H1 (cell line): Measurements from ENCODE around the gene ITGB7. TPM values are rescaled to one million over a fixed set of nuclear protein-coding genes. Genes with fewer than 3 reads are reported as not detected.

ENCODE experiments used
- CTCF ChIA-PET: fragments of 300-600 bp; sonication (Branson Sonifier 250); formaldehyde crosslinking; loops from one replicate; lab custom pipeline; 2021; ENCODE audit not compliant: partially characterized antibody; lab: Charles Lee
- POLR2A ChIA-PET: fragments of 300-600 bp; sonication (Branson Sonifier 250); formaldehyde crosslinking; loops from one replicate; lab custom pipeline; 2021; ENCODE audit warnings: inconsistent platforms; ENCODE audit not compliant: partially characterized antibody; lab: Charles Lee
- DNase-seq, 2 experiments: peaks; one replicate each; pipeline versions ENCODE4 v3.0.0 to v3.0.0-alpha.2; 2010 to 2022; ENCODE audit warnings: low spot score in 2 of 2, low read depth in 1 of 2, mixed read lengths in 1 of 2
- FAIRE-seq: peaks from 2 replicates; lab custom pipeline; 2011; peaks lifted over from hg19 to GRCh38; lab: Jason Lieb, UNC
- H2AFZ ChIP-seq: 2 replicates; pipeline ENCODE4 v1.8.1; 2012; ENCODE audit warnings: low read length, inconsistent platforms
- H2AK5ac ChIP-seq: 2 replicates; pipeline ENCODE4 v1.6.1; 2013; ENCODE audit warnings: low read depth, low read length
- H2BK120ac ChIP-seq: replicated peaks from 2 replicates; pipeline ENCODE3; 2013; ENCODE audit warnings: low read depth, low read length, inconsistent platforms
- H2BK12ac ChIP-seq: 2 replicates; pipeline ENCODE4 v1.6.1; 2013; ENCODE audit warnings: low read depth, low read length
- H2BK15ac ChIP-seq: 2 replicates; pipeline ENCODE4 v1.6.1; 2013; ENCODE audit warnings: low read length
- H2BK20ac ChIP-seq: 2 replicates; pipeline ENCODE4 v1.6.1; 2013; ENCODE audit warnings: low read length
- H2BK5ac ChIP-seq: 2 replicates; pipeline ENCODE4 v1.6.1; 2013; ENCODE audit warnings: low read depth, low read length
- H3K14ac ChIP-seq: 2 replicates; pipeline ENCODE4 v1.6.1; 2013; ENCODE audit warnings: inconsistent platforms; ENCODE audit not compliant: insufficient read length
- H3K18ac ChIP-seq: 2 replicates; pipeline ENCODE4 v1.6.1; 2013; ENCODE audit warnings: low read length; ENCODE audit errors: extremely low read depth
- H3K23ac ChIP-seq: 2 replicates; pipeline ENCODE4 v1.6.1; 2013; ENCODE audit warnings: inconsistent platforms; ENCODE audit not compliant: insufficient read length
- H3K23me2 ChIP-seq: 2 replicates; pipeline ENCODE4 v1.6.1; 2013; ENCODE audit warnings: low read depth, low read length
- H3K27ac ChIP-seq: 2 replicates; pipeline ENCODE4 v1.6.1; 2011; ENCODE audit warnings: low read depth, low read length, inconsistent platforms
- H3K27me3 ChIP-seq, 4 experiments: replicated peaks in 1 of 4; 1 replicate in 1 of 4; 2 replicates in 3 of 4; pipeline versions ENCODE4 v1.6.1 to v1.8.1; 2011 to 2013; ENCODE audit warnings: low read length in 3 of 4, mild to moderate bottlenecking in 3 of 4, inconsistent platforms in 2 of 4, mixed read lengths in 2 of 4, moderate library complexity in 1 of 4; ENCODE audit not compliant: control insufficient read depth in 3 of 4, insufficient read depth in 3 of 4; ENCODE audit errors: extremely low read depth in 1 of 4
- H3K36me3 ChIP-seq, 4 experiments: 2 replicates each; pipeline versions ENCODE4 v1.6.1 to v1.8.1; 2011 to 2013; ENCODE audit warnings: mild to moderate bottlenecking in 4 of 4, low read length in 3 of 4, moderate library complexity in 2 of 4, control low read depth in 1 of 4, inconsistent platforms in 1 of 4; ENCODE audit not compliant: insufficient read depth in 4 of 4, control insufficient read depth in 2 of 4
- H3K4ac ChIP-seq: replicated peaks from 2 replicates; pipeline ENCODE3; 2013; ENCODE audit warnings: low read length, low read depth, mixed read lengths, inconsistent platforms; ENCODE audit not compliant: insufficient read length
- H3K4me1 ChIP-seq, 4 experiments: replicated peaks in 1 of 4; 1 replicate in 1 of 4; 2 replicates in 3 of 4; pipeline versions ENCODE4 v1.6.1 to v1.8.1; 2011 to 2013; ENCODE audit warnings: low read length in 3 of 4, inconsistent platforms in 2 of 4, mixed read lengths in 1 of 4; ENCODE audit not compliant: insufficient read depth in 4 of 4, control insufficient read depth in 3 of 4
- H3K4me2 ChIP-seq, 2 experiments: 2 replicates each; pipeline versions ENCODE4 v1.6.1 to v1.8.1; 2011 to 2013; ENCODE audit warnings: low read depth in 2 of 2, low read length in 2 of 2, control low read depth in 1 of 2, inconsistent platforms in 1 of 2, mild to moderate bottlenecking in 1 of 2; ENCODE audit not compliant: insufficient read depth in 1 of 2
- H3K4me3 ChIP-seq, 4 experiments: fragments of 200-600, 300-600 bp in 1 of 4; sonication (generic), shearing (Covaris generic), sonication (Bioruptor Twin) in 1 of 4; 2 replicates each; pipeline versions ENCODE4 v1.5.1 to v1.8.1; 2011 to 2016; ENCODE audit warnings: low read length in 4 of 4, low read depth in 3 of 4, control low read depth in 2 of 4, inconsistent platforms in 2 of 4, mild to moderate bottlenecking in 2 of 4, mixed read lengths in 1 of 4, moderate library complexity in 1 of 4; ENCODE audit not compliant: insufficient read depth in 2 of 4; ENCODE audit errors: extremely low read depth in 1 of 4
- H3K56ac ChIP-seq: replicated peaks from 2 replicates; pipeline ENCODE3; 2013; ENCODE audit warnings: low read depth, mild to moderate bottlenecking, mixed read lengths, low read length, inconsistent platforms; ENCODE audit not compliant: insufficient read length
- H3K79me1 ChIP-seq: 2 replicates; pipeline ENCODE4 v1.6.1; 2013; ENCODE audit warnings: low read depth, low read length, control low read depth
- H3K79me2 ChIP-seq, 2 experiments: 2 replicates each; pipeline versions ENCODE4 v1.6.1 to v1.8.1; 2012 to 2013; ENCODE audit warnings: low read length in 2 of 2, mild to moderate bottlenecking in 2 of 2, inconsistent platforms in 1 of 2; ENCODE audit not compliant: insufficient read depth in 2 of 2, control insufficient read depth in 1 of 2
- H3K9ac ChIP-seq, 4 experiments: replicated peaks in 1 of 4; 1 replicate in 1 of 4; 2 replicates in 3 of 4; pipeline versions ENCODE4 v1.6.1 to v1.8.1; 2011 to 2013; ENCODE audit warnings: low read depth in 3 of 4, low read length in 3 of 4, control low read depth in 2 of 4, mild to moderate bottlenecking in 2 of 4, moderate library complexity in 2 of 4, inconsistent platforms in 1 of 4; ENCODE audit errors: extremely low read depth in 1 of 4
- H3K9me3 ChIP-seq, 2 experiments: 2 replicates each; pipeline versions ENCODE4 v1.6.1 to v1.8.1; 2012 to 2013; ENCODE audit warnings: mild to moderate bottlenecking in 2 of 2, moderate library complexity in 2 of 2, control low read depth in 1 of 2, inconsistent platforms in 1 of 2, low read depth in 1 of 2, low read length in 1 of 2, mixed read lengths in 1 of 2; ENCODE audit not compliant: insufficient read depth in 2 of 2
- H4K20me1 ChIP-seq, 2 experiments: replicated peaks in 1 of 2; 2 replicates each; pipeline versions ENCODE3 to v1.8.1; 2011 to 2013; ENCODE audit warnings: inconsistent platforms in 2 of 2, low read length in 2 of 2, mild to moderate bottlenecking in 1 of 2; ENCODE audit not compliant: insufficient read depth in 2 of 2, control insufficient read depth in 1 of 2
- H4K5ac ChIP-seq: 2 replicates; pipeline ENCODE4 v1.6.1; 2013; ENCODE audit warnings: low read length, low read depth, mixed read lengths, inconsistent platforms; ENCODE audit not compliant: insufficient read length
- H4K8ac ChIP-seq: 2 replicates; pipeline ENCODE4 v1.8.0; 2013; ENCODE audit warnings: mild to moderate bottlenecking, moderate library complexity, low read length, inconsistent platforms; ENCODE audit not compliant: insufficient read depth; ENCODE audit errors: extremely low read depth
- H4K91ac ChIP-seq: replicated peaks from 2 replicates; pipeline ENCODE3; 2013; ENCODE audit warnings: low read length, mixed read lengths, inconsistent platforms; ENCODE audit not compliant: insufficient read length
- BCL11A ChIP-seq, 2 experiments: IDR thresholded peaks; one replicate each; pipeline ENCODE4 v1.6.1; 2011; ENCODE audit warnings: low read depth in 2 of 2, low read length in 2 of 2, mild to moderate bottlenecking in 2 of 2
- E2F6 ChIP-seq: IDR thresholded peaks from 2 replicates; pipeline ENCODE4 v1.6.1; 2012; ENCODE audit warnings: inconsistent platforms
- EGR1 ChIP-seq: IDR thresholded peaks from 2 replicates; pipeline ENCODE4 v1.6.1; 2011; ENCODE audit warnings: low read depth, low read length, borderline replicate concordance
- EZH2 ChIP-seq: fragments of 200-600 bp; sonication (generic); IDR thresholded peaks from 2 replicates; pipeline ENCODE4 v1.7.1; 2012; ENCODE audit warnings: low read depth, mild to moderate bottlenecking, moderate library complexity, low read length, inconsistent platforms; ENCODE audit not compliant: severe bottlenecking
- FOSL1 ChIP-seq: IDR thresholded peaks from 2 replicates; pipeline ENCODE4 v1.6.1; 2011; ENCODE audit warnings: mild to moderate bottlenecking, low read depth, low read length, moderate library complexity; ENCODE audit not compliant: insufficient read depth
- HDAC2 ChIP-seq, 2 experiments: fragments of 300-600 bp in 1 of 2; sonication (generic) in 1 of 2; IDR thresholded peaks; 2 replicates each; pipeline ENCODE4 v1.6.1; 2011 to 2012; ENCODE audit warnings: low read depth in 2 of 2, low read length in 2 of 2, mild to moderate bottlenecking in 2 of 2, moderate library complexity in 2 of 2, borderline replicate concordance in 1 of 2, inconsistent platforms in 1 of 2
- KDM1A ChIP-seq: fragments of 200-600, 300-600 bp; sonication (generic); IDR thresholded peaks from 2 replicates; pipeline ENCODE4 v1.7.1; 2016; ENCODE audit warnings: mild to moderate bottlenecking, low read length, borderline replicate concordance
- NRF1 ChIP-seq: IDR thresholded peaks from 2 replicates; pipeline ENCODE4 v1.6.1; 2011; ENCODE audit warnings: mild to moderate bottlenecking, low read depth, low read length, improper control_type of control experiment
- SRF ChIP-seq: IDR thresholded peaks from 2 replicates; pipeline ENCODE4 v1.6.1; 2011; ENCODE audit warnings: mild to moderate bottlenecking, low read depth, low read length, moderate library complexity
- USF2 ChIP-seq: IDR thresholded peaks from 2 replicates; pipeline ENCODE4 v1.6.1; 2011; ENCODE audit warnings: low read length, improper control_type of control experiment
- WGBS, 2 experiments: shearing (Covaris generic) in 1 of 2; methylation state at CpG; one replicate each; pipeline versions ENCODE4 v1.1.6 to v1.1.7; 2013 to 2015; ENCODE audit warnings: low lambda C conversion rate in 2 of 2, mixed read lengths in 2 of 2, inconsistent platforms in 1 of 2, low coverage in 1 of 2, missing lambda C conversion rate in 1 of 2; ENCODE audit not compliant: insufficient replicate concordance in 2 of 2, insufficient coverage in 1 of 2, insufficient read length in 1 of 2; ENCODE audit errors: extremely low coverage in 1 of 2, missing lambda C conversion rate in 1 of 2; 5-methylcytosine and 5-hydroxymethylcytosine counted together
- polyA plus RNA-seq, 7 experiments: library from polyadenylated mRNA; depleted of rRNA in 3 of 7; stranded (reverse) in 5 of 7; unstranded in 2 of 7; fragments of >200 nt in 5 of 7; fragments of 200-250 nt in 2 of 7; gene quantifications; 1 replicate in 5 of 7; 2 replicates in 1 of 7; 4 replicates in 1 of 7; pipeline versions ENCODE4 v1.2.1 to v1.2.3, GENCODE V29; 2011 to 2013; ENCODE audit warnings: missing spikeins in 2 of 7, mixed read lengths in 2 of 7
- total RNA-seq: library from RNA; stranded (reverse); fragmentation: NEBNext Ultra II Directional; extraction: Animal tissue kit (Norgen Biotek cat#: 25700); gene quantifications from 2 replicates; pipeline ENCODE4 v1.2.1, GENCODE V29; 2021

Gene ITGB7
- total and polyA plus RNA-seq, 2 of the 8 experiments (the other 6 are each of a cell fraction or from before 2014, with no cell fraction given), result 0.35 to 0.54 TPM

GRCh38 chr12:53205747-53206419 is 1.2 kb downstream of the ITGB7 start:
- no peaks in the 10 kb centered on the region; a peak in 1 of 7 replicates for H3K27me3 ChIP-seq
- H3K56ac ChIP-seq, result no peak overlapping the region
- H3K27ac ChIP-seq, result no peak overlapping the region
- H3K79me2 ChIP-seq, result no peaks in the 10 kb centered on the region
- no peak overlapping the region for H3K4ac ChIP-seq
- H3K18ac ChIP-seq, result no peak overlapping the region
- FAIRE-seq (no peak), DNase-seq (no peak)
- no peaks in the 10 kb centered on the region for H3K79me1 ChIP-seq
- no peak overlapping the region for H4K5ac ChIP-seq
- H3K4me2 ChIP-seq, result no peak overlapping the region
- CTCF ChIA-PET, result interaction anchor here (0.5 to 22.3 kb wide), 8 partner anchors 7 to 84 kb away, joined by 3 to 573 read pairs (median 84); partner anchors contain the start of genes CSAD, ESPL1, MYG1 and PFDN5
- no peak overlapping the region for H2BK15ac ChIP-seq
- 88% methylated on average over 7 of the region's 7 CpGs; no CpG with 5 or more reads in 1 of the 2 experiments for WGBS, 2 experiments
- H4K20me1 ChIP-seq, result no peaks in the 10 kb centered on the region
- no peak overlapping the region for H3K4me3 ChIP-seq
- peaks cover 5% of the 10 kb centered on the region; the same call in 1 of the 2 replicates for H3K23me2 ChIP-seq
- H3K9me3 ChIP-seq, result no peaks in the 10 kb centered on the region
- H3K23ac ChIP-seq, result no peak overlapping the region
- H3K9ac ChIP-seq, result no peak overlapping the region
- peaks cover 0 to 2% (median 0%) of the 10 kb centered on the region in 4 experiments; a peak in 1 of 7 replicates for H3K4me1 ChIP-seq
- no peak overlapping the region for H2BK5ac ChIP-seq
- POLR2A ChIA-PET, result no interaction called here
- H2BK20ac ChIP-seq, result no peak overlapping the region
- peaks cover under 1 to 6% (median 3%) of the 10 kb centered on the region in 4 experiments; a peak in 7 of 8 replicates for H3K36me3 ChIP-seq
- H2BK120ac ChIP-seq, result no peak overlapping the region
- no peak overlapping the region for H2BK12ac ChIP-seq
- no peak overlapping the region for H2AFZ ChIP-seq
- no peak overlapping the region for H2AK5ac ChIP-seq
- H4K8ac ChIP-seq, result no peak overlapping the region
- H3K14ac ChIP-seq, result no peak overlapping the region
- no peak overlapping the region for H4K91ac ChIP-seq
- TF ChIP-seq HDAC2 (IDR thresholded peaks at IDR 0.05; ENCODE audit: borderline replicate concordance in 1 of 2, low read depth in 2 of 2, low read length in 2 of 2) (no peak), USF2 (no peak), EGR1 (no peak), E2F6 (no peak), KDM1A (no peak), NRF1 (no peak), FOSL1 (no peak), SRF (no peak), BCL11A (IDR thresholded peaks at IDR 0.05; ENCODE audit: low read depth in 2 of 2, low read length in 2 of 2) (no peak), EZH2 (no peak)
